H9 (cell line): ENCODE measurements around the gene ZSCAN31. TPM values are rescaled to one million over a fixed set of nuclear protein-coding genes. Genes with fewer than 3 reads are reported as not detected.

Experiments
- DNase-seq: peaks from one replicate; pipeline ENCODE4 v3.0.0-alpha.2; 2017
- H2AFZ ChIP-seq: one replicate; pipeline ENCODE4 v1.6.1; 2013; ENCODE audit warnings: mild to moderate bottlenecking, low read length, control low read depth, moderate library complexity
- H2AK5ac ChIP-seq: 2 replicates; pipeline ENCODE4 v1.6.1; 2013; ENCODE audit warnings: low read length, control low read depth, mixed read lengths; ENCODE audit not compliant: insufficient read length
- H2BK120ac ChIP-seq: one replicate; pipeline ENCODE4 v1.6.1; 2013; ENCODE audit warnings: low read depth, mild to moderate bottlenecking, low read length, control low read depth, inconsistent platforms; ENCODE audit not compliant: poor library complexity, severe bottlenecking
- H2BK12ac ChIP-seq: 2 replicates; pipeline ENCODE4 v1.6.1; 2013; ENCODE audit warnings: low read length, control low read depth, mixed read lengths, low read depth; ENCODE audit not compliant: insufficient read length
- H2BK15ac ChIP-seq: 2 replicates; pipeline ENCODE4 v1.6.1; 2013; ENCODE audit warnings: low read depth, low read length, control low read depth
- H2BK20ac ChIP-seq: one replicate; pipeline ENCODE4 v1.6.1; 2013; ENCODE audit warnings: low read depth, mild to moderate bottlenecking, low read length, control low read depth, inconsistent platforms; ENCODE audit not compliant: poor library complexity, severe bottlenecking
- H2BK5ac ChIP-seq: 2 replicates; pipeline ENCODE4 v1.6.1; 2013; ENCODE audit warnings: low read length, control low read depth, mixed read lengths; ENCODE audit not compliant: insufficient read length
- H3K14ac ChIP-seq: 2 replicates; pipeline ENCODE4 v1.6.1; 2013; ENCODE audit warnings: low read length, control low read depth; ENCODE audit not compliant: insufficient read depth
- H3K18ac ChIP-seq: 2 replicates; pipeline ENCODE4 v1.6.1; 2013; ENCODE audit warnings: low read depth, mild to moderate bottlenecking, mixed read lengths, low read length, control low read depth; ENCODE audit not compliant: insufficient read length
- H3K23ac ChIP-seq: 2 replicates; pipeline ENCODE4 v1.6.1; 2013; ENCODE audit warnings: low read length, control low read depth, mixed read lengths, low read depth; ENCODE audit not compliant: insufficient read length
- H3K23me2 ChIP-seq: 2 replicates; pipeline ENCODE4 v1.6.1; 2013; ENCODE audit warnings: low read depth, mild to moderate bottlenecking, mixed read lengths, low read length, control low read depth; ENCODE audit not compliant: insufficient read length, poor library complexity, severe bottlenecking
- H3K27ac ChIP-seq: 2 replicates; pipeline ENCODE4 v1.5.1; 2013; ENCODE audit warnings: low read length, control low read depth, mixed read lengths, low read depth; ENCODE audit not compliant: insufficient read length
- H3K27me3 ChIP-seq: 2 replicates; pipeline ENCODE4 v1.6.1; 2013; ENCODE audit warnings: low read length, control low read depth, inconsistent platforms; ENCODE audit not compliant: insufficient read depth
- H3K4ac ChIP-seq: 2 replicates; pipeline ENCODE4 v1.6.1; 2013; ENCODE audit warnings: low read depth, mild to moderate bottlenecking, control low read depth, inconsistent platforms, low read length, moderate library complexity
- H3K4me1 ChIP-seq: 2 replicates; pipeline ENCODE4 v1.6.1; 2013; ENCODE audit warnings: low read length, control low read depth, inconsistent platforms; ENCODE audit not compliant: insufficient read depth
- H3K4me2 ChIP-seq: 2 replicates; pipeline ENCODE4 v1.6.1; 2013; ENCODE audit warnings: low read length, control low read depth, mixed read lengths; ENCODE audit not compliant: insufficient read length, insufficient read depth
- H3K56ac ChIP-seq: 2 replicates; pipeline ENCODE4 v1.6.1; 2013; ENCODE audit warnings: low read depth, mild to moderate bottlenecking, mixed read lengths, low read length, control low read depth; ENCODE audit not compliant: insufficient read length
- H3K79me1 ChIP-seq: 2 replicates; pipeline ENCODE4 v1.6.1; 2013; ENCODE audit warnings: low read depth, mild to moderate bottlenecking, moderate library complexity, low read length, control low read depth, inconsistent platforms; ENCODE audit not compliant: insufficient read depth, poor library complexity, severe bottlenecking
- H3K79me2 ChIP-seq: 2 replicates; pipeline ENCODE4 v1.6.1; 2013; ENCODE audit warnings: low read length, control low read depth, inconsistent platforms; ENCODE audit not compliant: insufficient read depth
- H3K9ac ChIP-seq: 2 replicates; pipeline ENCODE4 v1.6.1; 2013; ENCODE audit warnings: low read length, control low read depth, mixed read lengths; ENCODE audit not compliant: insufficient read length; ENCODE audit errors: extremely low read depth
- H3K9me3 ChIP-seq: one replicate; pipeline ENCODE4 v1.6.1; 2013; ENCODE audit warnings: low read depth, low read length, inconsistent platforms; ENCODE audit not compliant: control insufficient read depth
- H3T11ph ChIP-seq: one replicate; pipeline ENCODE4 v1.6.1; 2013; ENCODE audit warnings: mild to moderate bottlenecking, low read length, control low read depth, inconsistent platforms
- H4K20me1 ChIP-seq: one replicate; pipeline ENCODE4 v1.6.1; 2013; ENCODE audit not compliant: control insufficient read depth, insufficient read length, insufficient read depth
- H4K5ac ChIP-seq: 2 replicates; pipeline ENCODE4 v1.6.1; 2013; ENCODE audit warnings: low read depth, mild to moderate bottlenecking, mixed read lengths, low read length, control low read depth; ENCODE audit not compliant: insufficient read length
- H4K8ac ChIP-seq: replicated peaks from 2 replicates; pipeline ENCODE4 v1.6.1; 2013; ENCODE audit warnings: low read length, control low read depth, mixed read lengths, low read depth; ENCODE audit not compliant: insufficient read length
- H4K91ac ChIP-seq: 2 replicates; pipeline ENCODE4 v1.6.1; 2013; ENCODE audit warnings: low read depth, mild to moderate bottlenecking, moderate library complexity, mixed read lengths, low read length, control low read depth; ENCODE audit not compliant: insufficient read length
- H3K27ac Mint-ChIP-seq, 3 experiments: 2 replicates in 2 of 3; 3 replicates in 1 of 3; pipeline ENCODE4 v1.8.0; 2020 to 2021; ENCODE audit warnings: mixed read lengths in 3 of 3, mild to moderate bottlenecking in 1 of 3, moderate library complexity in 1 of 3
- H3K27me3 Mint-ChIP-seq: 2 replicates; pipeline ENCODE4 v1.8.0; 2021; ENCODE audit warnings: low read depth, mild to moderate bottlenecking, moderate library complexity, mixed read lengths
- H3K36me3 Mint-ChIP-seq, 3 experiments: 2 replicates in 2 of 3; 3 replicates in 1 of 3; pipeline ENCODE4 v1.8.0; 2020 to 2021; ENCODE audit warnings: low read depth in 3 of 3, mixed read lengths in 3 of 3; ENCODE audit not compliant: insufficient read depth in 1 of 3
- H3K4me1 Mint-ChIP-seq, 2 experiments: 2 replicates each; pipeline ENCODE4 v1.8.0; 2020; ENCODE audit warnings: mixed read lengths in 2 of 2
- H3K4me3 Mint-ChIP-seq, 2 experiments: 2 replicates in 1 of 2; 3 replicates in 1 of 2; pipeline ENCODE4 v1.8.0; 2020 to 2021; ENCODE audit warnings: mild to moderate bottlenecking in 2 of 2, mixed read lengths in 2 of 2, moderate library complexity in 1 of 2
- H3K9me3 Mint-ChIP-seq, 2 experiments: 2 replicates in 1 of 2; 3 replicates in 1 of 2; pipeline ENCODE4 v1.8.0; 2020; ENCODE audit warnings: mild to moderate bottlenecking in 2 of 2, mixed read lengths in 2 of 2, moderate library complexity in 1 of 2
- WGBS: extraction: QIAGEN DNeasy Blood & Tissue Kit; methylation state at CpG from one replicate; pipeline ENCODE4 v1.1.7; 2013; ENCODE audit warnings: missing lambda C conversion rate, low lambda C conversion rate, mixed read lengths; ENCODE audit not compliant: insufficient read length; ENCODE audit errors: extremely low coverage; 5-methylcytosine and 5-hydroxymethylcytosine counted together
- total RNA-seq: library from RNA; stranded (reverse); gene quantifications from 2 replicates; pipeline ENCODE4 v1.2.1, GENCODE V29; 2021
- TF ChIP-seq, protein P1 (sequence below): fragments of 200-600 bp; sonication (generic); conservative IDR thresholded peaks from 3 replicates; pipeline ENCODE4 v1.8.0; 2021; ENCODE audit warnings: antibody characterized with exemption, mild to moderate bottlenecking

The ZSCAN31 gene
- total RNA-seq, 1 experiment from 2014 or later: 7.1 TPM

DNA sequence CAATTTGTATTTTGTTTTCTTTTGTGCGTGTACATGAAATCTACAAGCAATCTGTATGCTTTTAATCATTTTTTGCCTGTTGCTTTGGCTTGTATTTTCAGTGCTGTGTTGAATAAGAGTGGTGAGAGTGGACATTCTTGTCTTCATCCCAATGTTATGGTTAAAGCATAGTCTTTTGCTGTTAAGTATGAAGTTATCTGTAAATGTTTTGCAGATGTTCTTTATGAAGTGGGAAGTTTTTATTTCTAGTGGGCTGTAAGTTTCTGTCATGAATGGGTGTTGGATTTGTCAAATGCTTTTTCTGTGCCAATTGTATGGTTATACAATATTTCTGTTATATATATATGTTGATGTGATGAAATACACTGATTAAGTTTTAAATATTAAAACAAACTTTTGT, 38.0 kb upstream of the ZSCAN31 start:
- Histone ChIP-seq H3K79me1 (no peaks in the 10 kb centered on the region), H3K79me2 (no peaks in the 10 kb centered on the region), H2BK120ac (no peak overlapping the region), H3K27me3 (no peaks in the 10 kb centered on the region), H3K14ac (no peak overlapping the region), H3K23me2 (no peaks in the 10 kb centered on the region), H3K9me3 (no peaks in the 10 kb centered on the region), H2AK5ac (no peak overlapping the region), H3K56ac (no peak overlapping the region), H4K5ac (no peak overlapping the region), H3T11ph (no peak overlapping the region), H2BK20ac (no peak overlapping the region), H4K8ac (no peak overlapping the region), H3K27ac (no peak overlapping the region), H3K4ac (no peak overlapping the region), H3K18ac (no peak overlapping the region), H3K4me2 (no peak overlapping the region), H3K23ac (no peak overlapping the region), H3K9ac (no peak overlapping the region), H2BK15ac (no peak overlapping the region), H4K20me1 (no peaks in the 10 kb centered on the region), H2AFZ (no peak overlapping the region), H2BK12ac (no peak overlapping the region), H2BK5ac (no peak overlapping the region), H4K91ac (no peak overlapping the region), H3K4me1 (no peaks in the 10 kb centered on the region)
- Mint-ChIP-seq H3K27ac (no peak overlapping the region), H3K27me3 (no peaks in the 10 kb centered on the region), H3K9me3 (no peaks in the 10 kb centered on the region), H3K4me1 (peaks cover 0 to 4% of the 10 kb centered on the region in 2 experiments; a peak in 2 of 4 replicates), H3K4me3 (no peak overlapping the region), H3K36me3 (peaks cover 5 to 12% (median 6%) of the 10 kb centered on the region in 3 experiments; a peak in 6 of 7 replicates)
- WGBS: no CpG with 5 or more reads among the region's 1 CpG
- TF ChIP-seq, protein P1, sequence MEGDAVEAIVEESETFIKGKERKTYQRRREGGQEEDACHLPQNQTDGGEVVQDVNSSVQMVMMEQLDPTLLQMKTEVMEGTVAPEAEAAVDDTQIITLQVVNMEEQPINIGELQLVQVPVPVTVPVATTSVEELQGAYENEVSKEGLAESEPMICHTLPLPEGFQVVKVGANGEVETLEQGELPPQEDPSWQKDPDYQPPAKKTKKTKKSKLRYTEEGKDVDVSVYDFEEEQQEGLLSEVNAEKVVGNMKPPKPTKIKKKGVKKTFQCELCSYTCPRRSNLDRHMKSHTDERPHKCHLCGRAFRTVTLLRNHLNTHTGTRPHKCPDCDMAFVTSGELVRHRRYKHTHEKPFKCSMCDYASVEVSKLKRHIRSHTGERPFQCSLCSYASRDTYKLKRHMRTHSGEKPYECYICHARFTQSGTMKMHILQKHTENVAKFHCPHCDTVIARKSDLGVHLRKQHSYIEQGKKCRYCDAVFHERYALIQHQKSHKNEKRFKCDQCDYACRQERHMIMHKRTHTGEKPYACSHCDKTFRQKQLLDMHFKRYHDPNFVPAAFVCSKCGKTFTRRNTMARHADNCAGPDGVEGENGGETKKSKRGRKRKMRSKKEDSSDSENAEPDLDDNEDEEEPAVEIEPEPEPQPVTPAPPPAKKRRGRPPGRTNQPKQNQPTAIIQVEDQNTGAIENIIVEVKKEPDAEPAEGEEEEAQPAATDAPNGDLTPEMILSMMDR: no peak
- no peak for DNase-seq
